SK-N-SH (cell line): ENCODE data around the gene GNAL.

Source experiments
- POLR2AphosphoS5 ChIP-seq: IDR thresholded peaks from 2 replicates; pipeline ENCODE4 v1.6.1; 2012; ENCODE audit warnings: low read depth, low read length
- REST ChIP-seq: IDR thresholded peaks from 2 replicates; pipeline ENCODE4 v1.6.1; 2012; ENCODE audit warnings: mild to moderate bottlenecking, low read depth, low read length, moderate library complexity
- YY1 ChIP-seq: IDR thresholded peaks from 2 replicates; pipeline ENCODE4 v1.4.0; 2012; ENCODE audit warnings: low read depth, mild to moderate bottlenecking
- TF ChIP-seq, protein P1 (sequence below): fragments of 200-600 bp; sonication (generic); IDR thresholded peaks from 2 replicates; pipeline ENCODE4 v1.6.1; 2017; ENCODE audit warnings: antibody characterized with exemption, mild to moderate bottlenecking, moderate library complexity

DNA sequence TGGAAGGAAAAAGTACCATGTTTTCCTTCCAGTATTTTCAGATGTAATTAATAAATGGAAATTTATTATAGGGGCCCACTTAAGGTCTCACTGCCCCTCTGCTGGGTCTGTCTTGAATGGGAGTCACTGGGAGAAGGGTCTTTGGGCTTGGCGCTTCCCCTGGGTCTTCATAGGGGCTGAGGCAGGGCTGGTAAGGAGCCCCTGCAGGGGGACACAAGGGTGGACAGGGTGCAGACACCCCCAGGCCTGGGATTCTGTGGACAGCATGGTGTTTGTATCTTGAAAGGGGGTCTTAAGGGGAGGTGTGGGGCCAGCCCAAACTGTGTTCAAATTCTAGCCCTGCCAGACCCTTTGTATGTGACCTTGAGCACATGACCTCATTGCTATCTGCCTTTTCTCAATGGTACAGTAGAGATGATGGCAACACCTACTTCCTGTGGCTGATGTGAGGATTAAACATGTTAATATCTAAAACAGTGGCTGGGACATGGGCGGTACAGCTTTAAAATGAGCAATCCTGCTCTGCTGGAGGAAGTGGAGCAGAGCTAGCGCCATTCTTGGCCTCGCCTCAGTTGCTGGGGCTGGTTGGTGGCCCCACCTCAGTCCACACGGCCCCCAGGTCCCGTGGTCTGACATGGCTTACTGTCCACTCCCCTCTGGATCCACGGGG lies 71.6 kb downstream of the GNAL start:
- TF ChIP-seq YY1 (no peak), REST (no peak), POLR2AphosphoS5 (no peak)
- TF ChIP-seq, protein P1, sequence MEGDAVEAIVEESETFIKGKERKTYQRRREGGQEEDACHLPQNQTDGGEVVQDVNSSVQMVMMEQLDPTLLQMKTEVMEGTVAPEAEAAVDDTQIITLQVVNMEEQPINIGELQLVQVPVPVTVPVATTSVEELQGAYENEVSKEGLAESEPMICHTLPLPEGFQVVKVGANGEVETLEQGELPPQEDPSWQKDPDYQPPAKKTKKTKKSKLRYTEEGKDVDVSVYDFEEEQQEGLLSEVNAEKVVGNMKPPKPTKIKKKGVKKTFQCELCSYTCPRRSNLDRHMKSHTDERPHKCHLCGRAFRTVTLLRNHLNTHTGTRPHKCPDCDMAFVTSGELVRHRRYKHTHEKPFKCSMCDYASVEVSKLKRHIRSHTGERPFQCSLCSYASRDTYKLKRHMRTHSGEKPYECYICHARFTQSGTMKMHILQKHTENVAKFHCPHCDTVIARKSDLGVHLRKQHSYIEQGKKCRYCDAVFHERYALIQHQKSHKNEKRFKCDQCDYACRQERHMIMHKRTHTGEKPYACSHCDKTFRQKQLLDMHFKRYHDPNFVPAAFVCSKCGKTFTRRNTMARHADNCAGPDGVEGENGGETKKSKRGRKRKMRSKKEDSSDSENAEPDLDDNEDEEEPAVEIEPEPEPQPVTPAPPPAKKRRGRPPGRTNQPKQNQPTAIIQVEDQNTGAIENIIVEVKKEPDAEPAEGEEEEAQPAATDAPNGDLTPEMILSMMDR: no peak
